Skeletal muscle tissue (tissue), 4 donors: ENCODE results near the gene NUP35. TPM values are rescaled to one million over a fixed set of nuclear protein-coding genes. Genes with fewer than 3 reads are reported as not detected.

Experiments used
- H3K27ac ChIP-seq: one replicate; pipeline ENCODE4 v1.7.0; 2013; ENCODE audit warnings: mild to moderate bottlenecking, low read depth, low read length, inconsistent platforms
- H3K27me3 ChIP-seq, 3 donors: one replicate each; pipeline ENCODE4 v1.7.0; 2013; ENCODE audit warnings: low read length in 3 of 3; ENCODE audit not compliant: control insufficient read depth in 3 of 3, insufficient read depth in 3 of 3
- H3K36me3 ChIP-seq, 3 donors: one replicate each; pipeline ENCODE4 v1.7.0; 2013; ENCODE audit warnings: low read length in 3 of 3; ENCODE audit not compliant: control insufficient read depth in 3 of 3, insufficient read depth in 3 of 3
- H3K4me1 ChIP-seq, 3 donors: one replicate each; pipeline ENCODE4 v1.7.0; 2013; ENCODE audit warnings: low read length in 3 of 3, mild to moderate bottlenecking in 3 of 3; ENCODE audit not compliant: control insufficient read depth in 3 of 3, insufficient read depth in 3 of 3
- H3K4me3 ChIP-seq, 3 donors: one replicate each; pipeline ENCODE4 v1.7.0; 2013; ENCODE audit warnings: low read length in 3 of 3
- H3K9ac ChIP-seq, 3 donors: one replicate each; pipeline ENCODE4 v1.7.0; 2013; ENCODE audit warnings: low read length in 3 of 3, mild to moderate bottlenecking in 3 of 3, moderate library complexity in 2 of 3, low read depth in 1 of 3
- H3K9me3 ChIP-seq, 3 donors: one replicate each; pipeline ENCODE4 v1.7.0; 2013; ENCODE audit warnings: low read length in 3 of 3; ENCODE audit not compliant: control insufficient read depth in 3 of 3
- total RNA-seq: library from RNA; depleted of rRNA; stranded (reverse); fragments of >200 nt; gene quantifications from one replicate; pipeline ENCODE4 v1.2.3, GENCODE V29; 2014
- donor health status: Osteomylitis.

The NUP35 gene
- total RNA-seq, 1 donor from 2014 or later, result 24.0 TPM

GRCh38 chr2:183195397-183195796, 71.2 kb downstream of the NUP35 start:
- H3K36me3 ChIP-seq, result peaks cover 0 to 8% (median 0%) of the 10 kb centered on the region in 3 donors
- no peak overlapping the region for H3K27ac ChIP-seq
- no peak overlapping the region for H3K4me3 ChIP-seq
- no peaks in the 10 kb centered on the region for H3K9me3 ChIP-seq
- H3K4me1 ChIP-seq, result no peaks in the 10 kb centered on the region
- no peaks in the 10 kb centered on the region for H3K27me3 ChIP-seq
- H3K9ac ChIP-seq, result no peak overlapping the region

GRCh38 chr2:183195998-183196409, 71.8 kb downstream of the NUP35 start:
- H3K27me3 ChIP-seq, result no peaks in the 10 kb centered on the region

DNA sequence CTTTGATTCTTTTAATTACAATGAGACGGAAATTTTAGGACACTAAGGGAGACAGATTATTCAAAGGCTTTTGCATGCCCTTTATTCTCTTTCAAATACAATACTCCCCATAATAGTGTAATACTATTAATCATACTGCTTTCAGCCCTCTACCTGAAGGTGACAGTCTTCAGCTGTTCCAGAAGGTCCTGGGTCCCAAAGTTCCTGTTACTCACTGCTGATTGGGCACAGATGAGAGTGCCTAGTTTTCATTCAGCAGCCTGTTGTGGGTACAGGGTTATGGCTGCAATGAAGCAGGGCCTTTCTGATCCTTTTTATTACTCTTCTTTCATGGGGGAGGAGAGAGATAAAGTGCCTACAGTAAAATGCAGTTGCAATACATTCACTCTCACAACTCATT, 80.2 kb downstream of the NUP35 start:
- Histone ChIP-seq H3K9me3 (no peaks in the 10 kb centered on the region), H3K27me3 (no peaks in the 10 kb centered on the region), H3K36me3 (no peaks in the 10 kb centered on the region), H3K9ac (no peak overlapping the region), H3K4me1 (no peaks in the 10 kb centered on the region), H3K27ac (no peak overlapping the region), H3K4me3 (no peak overlapping the region)

More at GRCh38 chr2:183195998-183196409, 71.8 kb downstream of the NUP35 start:
- Histone ChIP-seq H3K27ac (no peak overlapping the region), H3K4me1 (no peaks in the 10 kb centered on the region), H3K36me3 (peaks cover 0 to 8% (median 0%) of the 10 kb centered on the region in 3 donors), H3K9ac (no peak overlapping the region), H3K4me3 (no peak overlapping the region), H3K9me3 (no peaks in the 10 kb centered on the region)

DNA sequence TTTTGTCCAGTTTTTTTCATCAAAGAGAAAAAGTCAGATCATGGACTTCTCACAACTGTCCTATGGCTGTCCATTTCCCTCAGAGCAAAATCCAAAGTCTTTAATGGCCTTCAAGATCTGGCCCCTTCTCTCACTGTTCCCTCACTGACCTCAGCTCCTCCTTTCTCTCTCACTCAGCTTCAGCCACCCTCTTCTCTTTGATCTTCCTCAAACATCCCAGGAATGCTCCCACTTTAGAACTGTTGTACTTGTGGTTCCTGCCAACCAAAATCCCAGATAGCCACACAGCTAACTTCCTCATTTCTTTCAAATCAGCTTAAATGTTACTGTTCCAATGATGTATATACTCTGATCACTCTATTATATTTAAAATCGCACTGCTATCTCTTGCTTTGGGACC, 82.9 kb downstream of the NUP35 start:
- Histone ChIP-seq H3K9me3 (no peaks in the 10 kb centered on the region), H3K36me3 (no peaks in the 10 kb centered on the region), H3K4me3 (no peak overlapping the region), H3K27me3 (no peaks in the 10 kb centered on the region), H3K4me1 (no peaks in the 10 kb centered on the region), H3K27ac (no peak overlapping the region), H3K9ac (no peak overlapping the region)

DNA sequence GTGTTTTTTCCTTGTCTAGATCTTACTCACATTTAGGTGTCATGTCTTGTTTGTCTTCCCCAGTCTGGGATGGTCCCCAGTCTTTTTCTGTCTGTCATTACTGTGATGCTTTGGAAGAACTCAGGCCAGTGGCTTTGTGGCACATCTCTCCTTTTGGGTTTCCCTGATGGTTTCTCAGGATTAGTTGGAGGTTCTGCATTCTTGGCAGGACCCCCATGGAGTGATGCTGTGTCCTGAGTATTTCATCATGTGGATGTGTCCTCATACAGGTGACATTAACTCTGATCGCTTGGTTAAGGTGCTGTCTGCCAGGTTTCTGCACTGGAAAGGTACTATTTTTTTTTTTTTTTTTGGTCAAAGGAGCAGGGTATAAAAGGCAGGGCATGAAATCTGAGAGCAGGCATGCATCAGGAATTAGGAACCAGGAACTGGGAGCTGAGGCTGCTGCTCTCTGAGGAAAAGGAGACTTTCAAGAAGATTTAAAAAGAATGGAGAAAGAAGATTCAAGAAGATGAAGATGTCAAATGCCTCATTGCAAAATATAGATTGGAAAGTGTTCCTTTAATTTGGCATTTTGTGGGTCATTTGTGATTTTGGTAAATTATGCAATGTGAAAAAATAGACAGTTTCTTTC, 85.3 kb downstream of the NUP35 start:
- no peaks in the 10 kb centered on the region for H3K4me1 ChIP-seq
- no peaks in the 10 kb centered on the region for H3K9me3 ChIP-seq
- H3K4me3 ChIP-seq, result no peak overlapping the region
- H3K36me3 ChIP-seq, result no peaks in the 10 kb centered on the region
- no peaks in the 10 kb centered on the region for H3K27me3 ChIP-seq
- H3K27ac ChIP-seq, result no peak overlapping the region
- H3K9ac ChIP-seq, result no peak overlapping the region

Other genes starting within 250 kb of the NUP35 start
- 83.0 TPM for gene NCKAP1, start 86.0 kb upstream of the NUP35 start, total RNA-seq
- 2.1 TPM for gene DUSP19, start 45.7 kb upstream of the NUP35 start, total RNA-seq